Occipital lobe (tissue), 3 donors: ENCODE measurements around the gene CRYBA2. TPM values are rescaled to one million over a fixed set of nuclear protein-coding genes. Genes with fewer than 3 reads are reported as not detected.

Source experiments
- DNase-seq: peaks from one replicate; lab custom pipeline; 2025; lab: John Stamatoyannopoulos, UW
- small RNA-seq: library from RNA; depleted of rRNA; stranded (forward); fragments of <200 nt; gene quantifications from one replicate; pipeline ENCODE3, GENCODE V24; 2014
- total RNA-seq: library from RNA; depleted of rRNA; stranded (reverse); fragments of >200 nt; gene quantifications from one replicate; pipeline ENCODE4 v1.2.3, GENCODE V29; 2014

CRYBA2 gene
- total RNA-seq, 1 donor from 2014 or later = not detected

- no peak for DNase-seq
Measured at GRCh38 chr2:218956039-218956438, 37.2 kb downstream of the CRYBA2 start.

GRCh38 chr2:218954541-218955300 is 38.5 kb downstream of the CRYBA2 start:
- peak; percentile 67 for DNase-seq

- no peak for DNase-seq
Measured at GRCh38 chr2:218953366-218953954, 39.8 kb downstream of the CRYBA2 start.

- DNase-seq = no peak
Measured at GRCh38 chr2:218952160-218952559, 41.1 kb downstream of the CRYBA2 start.

GRCh38 chr2:218946621-218947020 is 46.6 kb downstream of the CRYBA2 start:
- no peak for DNase-seq

GRCh38 chr2:218944759-218945404 is 48.3 kb downstream of the CRYBA2 start:
- no peak for DNase-seq

Small RNAs within 50 kb of the gene (small RNA-seq; reads per million reads assigned to genes)
- gene MIR375 = 3.0 reads per million, percentile 87 among the genes with 10 or more reads in this experiment

Other genes starting within 250 kb of the CRYBA2 start
- 2.8 TPM for gene CYP27A1, start 211.3 kb downstream of the CRYBA2 start, total RNA-seq
- gene PRKAG3, start 161.6 kb downstream of the CRYBA2 start, total RNA-seq = not detected
- gene WNT6, start 133.6 kb downstream of the CRYBA2 start, total RNA-seq = not detected
- not detected for gene WNT10A, start 112.6 kb downstream of the CRYBA2 start, total RNA-seq
- 6.2 TPM for gene CDK5R2, start 33.8 kb downstream of the CRYBA2 start, total RNA-seq
- gene FEV, start 8.2 kb downstream of the CRYBA2 start, total RNA-seq = not detected
- 0.16 TPM for gene CFAP65, start 48.1 kb upstream of the CRYBA2 start, total RNA-seq
- 0.16 TPM for gene IHH, start 67.5 kb upstream of the CRYBA2 start, total RNA-seq
- gene NHEJ1, start 167.4 kb upstream of the CRYBA2 start, total RNA-seq = 9.2 TPM
- gene SLC23A3, start 176.6 kb upstream of the CRYBA2 start, total RNA-seq = 0.31 TPM
- 39.3 TPM for gene CNPPD1, start 183.5 kb upstream of the CRYBA2 start, total RNA-seq
- gene RETREG2, start 184.9 kb upstream of the CRYBA2 start, total RNA-seq = 73.8 TPM
- gene ZFAND2B, start 213.4 kb upstream of the CRYBA2 start, total RNA-seq = 14.5 TPM
- gene ABCB6, start 225.5 kb upstream of the CRYBA2 start, total RNA-seq = 32.0 TPM
- gene ATG9A, start 236.2 kb upstream of the CRYBA2 start, total RNA-seq = 24.5 TPM
- 40.4 TPM for gene ANKZF1, start 236.4 kb upstream of the CRYBA2 start, total RNA-seq